Lower leg skin (tissue), 3 donors: Measurements from ENCODE around the gene MYD88.

Experiments
- CTCF ChIP-seq, 3 donors: fragments of 450-650 bp; IDR thresholded peaks; one replicate each; pipeline ENCODE4 v1.5.1; 2016; ENCODE audit warnings: antibody characterized with exemption in 3 of 3, mild to moderate bottlenecking in 3 of 3, moderate library complexity in 2 of 3
- POLR2A ChIP-seq, 2 donors: fragments of 450-650 bp; IDR thresholded peaks; one replicate each; pipeline ENCODE4 v1.6.1; 2016 to 2017; ENCODE audit warnings: antibody characterized with exemption in 2 of 2, mild to moderate bottlenecking in 1 of 2, moderate library complexity in 1 of 2

DNA sequence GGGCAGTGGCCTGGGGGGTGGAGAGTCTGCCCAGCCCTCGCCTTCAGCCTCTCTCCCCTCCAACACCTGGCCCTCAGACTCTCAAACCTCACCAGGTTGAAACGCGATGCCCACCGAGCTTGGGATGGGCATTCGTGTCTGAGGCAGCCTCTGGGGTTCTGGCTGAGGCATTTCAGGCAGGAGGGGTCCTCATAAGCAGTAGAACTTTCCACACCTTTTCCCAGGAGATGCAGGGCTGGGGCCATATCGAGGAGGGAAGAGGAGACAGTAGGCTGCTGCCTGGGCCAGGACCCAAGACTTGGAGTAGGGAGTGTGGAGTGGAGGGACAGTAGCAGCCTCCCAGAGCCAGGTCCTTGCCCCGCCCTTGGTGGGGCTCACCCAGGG is 26.1 kb upstream of the MYD88 start:
- no peak for TF ChIP-seq CTCF (IDR thresholded peaks at IDR 0.05)
- no peak for TF ChIP-seq POLR2A (IDR thresholded peaks at IDR 0.05)
